ENCODE measurements around the gene ZBTB46.

- TF ChIP-seq ZNF513 (tag by site-specific recombination; IDR thresholded peaks at IDR 0.05) (no peak), CTCF (tag by site-specific recombination; IDR thresholded peaks at IDR 0.05) (no peak), ZBTB7A (tag by site-specific recombination; IDR thresholded peaks at IDR 0.05; ENCODE audit: low read depth) (no peak), ZFP3 (tag by site-specific recombination; IDR thresholded peaks at IDR 0.05; ENCODE audit: low read depth) (no peak), SETDB1 (IDR thresholded peaks at IDR 0.05; ENCODE audit: insufficient read length, low read length) (no peak), INSM2 (tag by site-specific recombination; IDR thresholded peaks at IDR 0.05) (no peak), KLF7 (tag by site-specific recombination; IDR thresholded peaks at IDR 0.05; ENCODE audit: borderline replicate concordance) (no peak), ZSCAN4 (tag by site-specific recombination; IDR thresholded peaks at IDR 0.05) (no peak), ZBTB10 (tag by site-specific recombination; IDR thresholded peaks at IDR 0.05) (0 out of 2 replicates have a peak, but pooled peaks have one; percentile 16)
Measured at GRCh38 chr20:63858393-63859165, 27.5 kb upstream of the ZBTB46 start.
